ENCODE data around the gene SNAPC2. TPM values are rescaled to one million over a fixed set of nuclear protein-coding genes. Genes with fewer than 3 reads are reported as not detected.

Gene SNAPC2
- total and polyA plus RNA-seq, 2 of the 13 experiments (the other 11 are each of a cell fraction or from before 2014, with no cell fraction given): 10.2 to 12.7 TPM

- peak within 1 kb of the TSS; percentile 91 for H3K27ac ChIP-seq (ENCODE audit: extremely low read length, insufficient read depth, low read length)
- peak within 1 kb of the TSS; percentile 90 to 100 (median 95) for H3K4me3 ChIP-seq (replicated peaks in 1 of 3; ENCODE audit: insufficient read depth in 1 of 3, low read depth in 2 of 3, low read length in 3 of 3)
- peaks cover 43% of the 10 kb centered on the region for H3K4me1 ChIP-seq (ENCODE audit: insufficient read depth, low read length)
- peak; percentile 99 for FAIRE-seq
- H3K4me2 ChIP-seq (ENCODE audit: low read depth, low read length): peak within 1 kb of the TSS; percentile 99
- peak; percentile 66 for ATAC-seq
- no peaks in the 10 kb centered on the region for H3K9me3 ChIP-seq (ENCODE audit: low read length)
- H3K9ac ChIP-seq (ENCODE audit: insufficient read depth, low read depth, low read length): peak within 1 kb of the TSS; percentile 87
- in situ Hi-C loops (cut with HindIII; ENCODE audit: extremely low pct_ligation_motif_present, low pct_unique_long_range_greater_than_20kb): no loop called here
- WGBS (ENCODE audit: low lambda C conversion rate): 9% methylated on average over 7 of the region's 89 CpGs
- intact Hi-C loops (cut with micrococcal nuclease; ENCODE audit: unreplicated experiment): loop anchor here (1.0 to 2.0 kb wide), 2 partner anchors 32 to 51 kb away; no protein-coding TSS in a partner anchor
- ChIA-PET POLR2A (interaction anchor here (0.9 to 4.9 kb wide), 13 partner anchors 9 to 98 kb away, joined by 3 to 83 read pairs (median 5); partner anchors contain the start of genes LRRC8E, SNAPC2 and TIMM44), CTCF (ENCODE audit: low intra/inter-chr PET ratio, low total read pairs) (interaction anchor here (1.4 to 2.0 kb wide), 2 partner anchors 33 to 50 kb away, joined by 5 to 8 read pairs; no protein-coding TSS in a partner anchor)
- H2AFZ ChIP-seq (ENCODE audit: low read length): no peak within 1 kb of the TSS
- H4K20me1 ChIP-seq (ENCODE audit: insufficient read depth, low read length): peaks cover 11% of the 10 kb centered on the region; the same call in 1 of the 2 replicates
- peak; percentile 97 for DNase-seq (ENCODE audit: low spot score)
- BruUV-seq (replicated peaks): no TSS peak
- no peaks in the 10 kb centered on the region; a peak in 1 of 5 replicates for H3K27me3 ChIP-seq (ENCODE audit: control insufficient read depth in 1 of 2, insufficient read depth in 2 of 2, low read length in 2 of 2)
- peaks cover 9 to 22% of the 10 kb centered on the region in 2 experiments; a peak in 3 of 5 replicates for H3K36me3 ChIP-seq (replicated peaks in 1 of 2; ENCODE audit: control insufficient read depth in 1 of 2, insufficient read depth in 2 of 2, low read length in 2 of 2)
- H3K79me2 ChIP-seq (ENCODE audit: insufficient read depth, low read length): peaks cover 29% of the 10 kb centered on the region
- TF ChIP-seq ZNF576 (CRISPR knock-in tag; IDR thresholded peaks at IDR 0.05) (no peak), ZBTB40 (IDR thresholded peaks at IDR 0.05) (no peak), ZBTB40 (CRISPR knock-in tag; IDR thresholded peaks at IDR 0.05) (peak; percentile 79), BHLHE40 (IDR thresholded peaks at IDR 0.05; ENCODE audit: low read length) (peak; percentile 82), PLSCR1 (CRISPR knock-in tag; IDR thresholded peaks at IDR 0.05; ENCODE audit: borderline replicate concordance) (no peak), ZNF451 (CRISPR knock-in tag; IDR thresholded peaks at IDR 0.05) (peak; percentile 77), YEATS2 (CRISPR knock-in tag; IDR thresholded peaks at IDR 0.05; ENCODE audit: borderline replicate concordance) (peak; percentile 85; the same call in 1 of the 2 replicates), ZNF879 (CRISPR knock-in tag; IDR thresholded peaks at IDR 0.05) (peak; percentile 81; the same call in 1 of the 2 replicates), MIER2 (CRISPR knock-in tag; IDR thresholded peaks at IDR 0.05) (no peak), NFYC (CRISPR knock-in tag; IDR thresholded peaks at IDR 0.05) (peak; percentile 14; the same call in 1 of the 2 replicates), ZNF552 (CRISPR knock-in tag; IDR thresholded peaks at IDR 0.05; ENCODE audit: borderline replicate concordance) (no peak), IRF2 (CRISPR knock-in tag; IDR thresholded peaks at IDR 0.05) (peak; percentile 86; the same call in 1 of the 2 replicates), REPIN1 (CRISPR knock-in tag; IDR thresholded peaks at IDR 0.05; ENCODE audit: borderline replicate concordance, low read depth) (peak; percentile 69)
Measured at GRCh38 chr19:7903244-7904073, 16.7 kb upstream of the SNAPC2 start, which contains the start of gene MAP2K7. Gene MAP2K7, plus strand, starts transcription at chr19:7903877. Its CDS starts 68 bp downstream, at chr19:7903945.
